SK-N-SH (cell line): ENCODE measurements around the gene IFNG. TPM values are rescaled to one million over a fixed set of nuclear protein-coding genes. Genes with fewer than 3 reads are reported as not detected.

Experiments used
- CTCF ChIA-PET: fragments of 300-600, 350-600 bp; formaldehyde crosslinking; extraction: SDS; loops from one replicate; lab custom pipeline; 2021; lab: Yijun Ruan, JAX
- POLR2A ChIA-PET: fragments of 350-600 bp; sonication (Branson Sonifier 250); formaldehyde crosslinking; extraction: SDS; loops from one replicate; lab custom pipeline; 2020; ENCODE audit warnings: antibody characterized with exemption, inconsistent platforms; lab: Yijun Ruan, JAX
- DNase-seq: peaks from one replicate; pipeline ENCODE4 v3.0.0; 2012
- H2AFZ ChIP-seq: fragments of 200-600 bp; sonication (generic); 2 replicates; pipeline ENCODE4 v1.8.1; 2016; ENCODE audit warnings: antibody characterized with exemption, mild to moderate bottlenecking, low read depth
- H3F3A ChIP-seq: fragments of 200-600 bp; sonication (generic); replicated peaks from 2 replicates; pipeline ENCODE3; 2016; ENCODE audit warnings: antibody characterized with exemption, mild to moderate bottlenecking; ENCODE audit not compliant: insufficient read depth
- H3K27ac ChIP-seq, 2 experiments: fragments of 200-500 bp in 1 of 2; fragments of 200-600 bp in 1 of 2; sonication (Bioruptor generic) in 1 of 2; sonication (generic), shearing (Covaris generic) in 1 of 2; 2 replicates each; pipeline versions ENCODE4 v1.5.1 to v1.6.1; 2014 to 2016; ENCODE audit warnings: low read depth in 2 of 2, inconsistent platforms in 1 of 2, low read length in 1 of 2, mild to moderate bottlenecking in 1 of 2, mixed read lengths in 1 of 2
- H3K27me3 ChIP-seq: fragments of 200-600 bp; sonication (generic), shearing (Covaris generic); 2 replicates; pipeline ENCODE4 v1.6.1; 2016; ENCODE audit warnings: mixed run types; ENCODE audit not compliant: insufficient read depth
- H3K36me3 ChIP-seq, 2 experiments: fragments of 200-500 bp in 1 of 2; fragments of 200-600 bp in 1 of 2; sonication (Bioruptor generic) in 1 of 2; sonication (generic) in 1 of 2; replicated peaks in 1 of 2; 2 replicates each; pipeline versions ENCODE3 to v1.5.1; 2014 to 2016; ENCODE audit warnings: low read length in 1 of 2, mild to moderate bottlenecking in 1 of 2; ENCODE audit not compliant: insufficient read depth in 2 of 2, control insufficient read depth in 1 of 2
- H3K4me1 ChIP-seq, 2 experiments: fragments of 200-500 bp in 1 of 2; fragments of 200-600 bp in 1 of 2; sonication (Bioruptor generic) in 1 of 2; sonication (generic), shearing (Covaris generic) in 1 of 2; 2 replicates each; pipeline versions ENCODE4 v1.5.1 to v1.6.1; 2014 to 2016; ENCODE audit warnings: low read depth in 1 of 2, low read length in 1 of 2, mixed run types in 1 of 2; ENCODE audit not compliant: insufficient read depth in 2 of 2, control insufficient read depth in 1 of 2
- H3K4me2 ChIP-seq: fragments of 200-600 bp; sonication (generic), shearing (Covaris generic); 2 replicates; pipeline ENCODE4 v1.6.1; 2017; ENCODE audit warnings: mixed run types
- H3K4me3 ChIP-seq, 2 experiments: fragments of 200-500 bp in 1 of 2; fragments of 200-600 bp in 1 of 2; sonication (Bioruptor generic) in 1 of 2; sonication (generic), shearing (Covaris generic) in 1 of 2; 2 replicates each; pipeline versions ENCODE4 v1.5.1 to v1.8.1; 2014 to 2016; ENCODE audit warnings: low read depth in 2 of 2, inconsistent platforms in 1 of 2, low read length in 1 of 2, mild to moderate bottlenecking in 1 of 2, mixed read lengths in 1 of 2, moderate library complexity in 1 of 2
- H3K79me2 ChIP-seq: fragments of 200-600 bp; sonication (generic); 2 replicates; pipeline ENCODE4 v1.8.1; 2017; ENCODE audit warnings: mild to moderate bottlenecking; ENCODE audit not compliant: insufficient read depth
- H3K9ac ChIP-seq: fragments of 200-600 bp; sonication (generic); 2 replicates; pipeline ENCODE4 v1.6.1; 2017; ENCODE audit warnings: mixed run types
- H3K9me2 ChIP-seq: fragments of 200-600 bp; sonication (generic); 2 replicates; pipeline ENCODE4 v1.6.1; 2017; ENCODE audit warnings: mixed run types
- H3K9me3 ChIP-seq: fragments of 200-600 bp; sonication (generic); 2 replicates; pipeline ENCODE4 v1.6.1; 2017; ENCODE audit warnings: mixed run types, mild to moderate bottlenecking, moderate library complexity
- H4K20me1 ChIP-seq: fragments of 200-600 bp; sonication (generic); 2 replicates; pipeline ENCODE4 v1.6.1; 2017; ENCODE audit warnings: mild to moderate bottlenecking, mixed run types; ENCODE audit not compliant: insufficient read depth
- ELF1 ChIP-seq: IDR thresholded peaks from 2 replicates; pipeline ENCODE4 v1.4.0; 2012
- EZH2phosphoT487 ChIP-seq: fragments of 200-600 bp; sonication (generic); IDR thresholded peaks from 2 replicates; pipeline ENCODE4 v1.6.1; 2017; ENCODE audit warnings: low read depth, mixed run types, mild to moderate bottlenecking, antibody characterized with exemption, moderate library complexity, borderline replicate concordance
- FOXJ3 ChIP-seq: sonication (generic); formaldehyde crosslinking; IDR thresholded peaks from 2 replicates; pipeline ENCODE4 v1.5.1; 2020; ENCODE audit warnings: mild to moderate bottlenecking, missing genetic modification reagents
- GABPA ChIP-seq: IDR thresholded peaks from 2 replicates; pipeline ENCODE4 v1.4.0; 2012; ENCODE audit warnings: low read depth, mild to moderate bottlenecking
- GATA2 ChIP-seq: sonication (generic); formaldehyde crosslinking; IDR thresholded peaks from 2 replicates; pipeline ENCODE4 v1.5.0; 2020; ENCODE audit warnings: mild to moderate bottlenecking, missing genetic modification reagents
- JUND ChIP-seq: IDR thresholded peaks from 2 replicates; pipeline ENCODE4 v1.4.0; 2012
- MEF2A ChIP-seq: IDR thresholded peaks from 2 replicates; pipeline ENCODE4 v1.4.0; 2012; ENCODE audit warnings: low read depth, borderline replicate concordance
- NFIC ChIP-seq: IDR thresholded peaks from 2 replicates; pipeline ENCODE4 v1.4.0; 2012; ENCODE audit warnings: borderline replicate concordance
- POLR2AphosphoS5 ChIP-seq: IDR thresholded peaks from 2 replicates; pipeline ENCODE4 v1.6.1; 2012; ENCODE audit warnings: low read depth, low read length
- RFX5 ChIP-seq: IDR thresholded peaks from 2 replicates; pipeline ENCODE4 v1.6.1; 2012; ENCODE audit warnings: mild to moderate bottlenecking, improper control_type of control experiment, low read length
- RXRA ChIP-seq: IDR thresholded peaks from 2 replicates; pipeline ENCODE4 v1.4.0; 2012; ENCODE audit warnings: low read depth, mild to moderate bottlenecking, borderline replicate concordance
- SIN3A ChIP-seq: IDR thresholded peaks from 2 replicates; pipeline ENCODE4 v1.6.1; 2012; ENCODE audit warnings: low read depth, mild to moderate bottlenecking, low read length, moderate library complexity, borderline replicate concordance
- TEAD4 ChIP-seq: IDR thresholded peaks from 2 replicates; pipeline ENCODE4 v1.4.0; 2012; ENCODE audit warnings: mild to moderate bottlenecking, borderline replicate concordance; ENCODE audit not compliant: insufficient read depth
- WGBS: methylation state at CpG from one replicate; pipeline ENCODE4 v1.1.6; 2017; ENCODE audit warnings: low lambda C conversion rate; 5-methylcytosine and 5-hydroxymethylcytosine counted together
- polyA plus RNA-seq, 3 experiments: library from polyadenylated mRNA; depleted of rRNA; stranded (reverse); fragments of >200 nt; gene quantifications; 2 replicates each; pipeline ENCODE4 v1.2.3, GENCODE V29; 2012
- TF ChIP-seq, protein P1 (sequence below): IDR thresholded peaks from 2 replicates; pipeline ENCODE4 v1.4.0; 2012; ENCODE audit warnings: low read depth, borderline replicate concordance
- TF ChIP-seq, protein P2 (sequence below): IDR thresholded peaks from 2 replicates; pipeline ENCODE4; 2012
- TF ChIP-seq, protein P3 (sequence below): fragments of 150-350 bp; IDR thresholded peaks from 2 replicates; pipeline ENCODE4 v1.6.1; 2017; ENCODE audit warnings: antibody characterized with exemption, low read length, low read depth, borderline replicate concordance
- TF ChIP-seq, protein P4 (sequence below): fragments of 200-600 bp; sonication (generic); IDR thresholded peaks from 2 replicates; pipeline ENCODE4 v1.6.1; 2017; ENCODE audit warnings: antibody characterized with exemption, mild to moderate bottlenecking, moderate library complexity

IFNG gene
- polyA plus RNA-seq, 1 of the 3 experiments (the other 2 are of a cell fraction): not detected

DNA sequence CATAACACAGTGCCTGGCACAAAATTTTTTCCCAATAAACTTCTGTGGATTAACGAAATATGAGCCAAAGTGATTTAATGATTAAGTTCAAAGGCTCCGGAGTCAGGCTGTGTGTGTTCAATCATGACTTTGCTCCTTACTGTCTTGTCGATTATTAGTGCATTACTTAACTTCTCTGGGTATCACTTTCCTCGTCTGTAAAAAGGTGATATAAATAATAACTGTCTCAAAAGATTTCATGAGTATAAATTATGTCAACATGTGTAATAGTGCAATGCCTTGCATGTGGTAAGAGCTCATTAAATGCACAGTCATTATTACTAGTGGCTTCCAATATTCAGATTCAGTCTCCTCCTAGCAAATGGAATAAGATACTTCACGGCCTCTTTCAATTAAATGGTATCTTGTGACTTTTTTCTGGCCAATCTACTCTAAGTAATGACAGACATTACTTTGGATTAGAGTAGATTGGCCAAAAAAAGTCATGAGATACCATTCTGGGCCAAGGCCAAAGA, 6.8 kb upstream of the IFNG start:
- 26% methylated on average over 5 of the region's 5 CpGs for WGBS
- CTCF ChIA-PET: interaction anchor here (1.2 kb wide), 1 partner anchor 8 kb away, joined by 5 read pairs; no protein-coding TSS in a partner anchor

DNA sequence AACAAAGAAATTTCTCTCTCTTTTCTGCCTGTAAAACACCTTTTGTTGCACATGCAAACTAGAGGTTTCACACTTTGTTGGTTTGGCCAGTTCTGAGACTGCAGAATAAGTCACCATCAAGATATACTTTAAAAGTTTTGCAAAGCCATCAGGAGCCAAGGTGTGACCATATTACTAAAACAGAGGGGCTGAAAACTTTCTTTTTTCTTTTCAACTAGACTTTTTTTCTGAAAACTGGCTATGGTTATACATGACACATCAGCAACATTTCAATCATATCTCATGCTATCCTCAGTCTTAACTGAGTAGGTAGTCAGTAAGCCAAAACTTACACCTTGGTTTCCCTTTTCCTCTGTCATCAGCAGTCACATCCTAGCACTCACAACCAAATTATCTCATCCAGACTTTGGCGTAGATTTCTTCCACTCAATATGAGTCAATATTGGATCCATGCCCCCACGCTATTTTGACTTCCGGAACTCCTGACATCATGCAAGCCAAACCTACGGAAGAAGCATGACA, 4.1 kb upstream of the IFNG start:
- Histone ChIP-seq H3K9me2 (no peaks in the 10 kb centered on the region), H3K36me3 (no peaks in the 10 kb centered on the region)

More for the DNA sequence above, 6.8 kb upstream of the IFNG start:
- no peaks in the 10 kb centered on the region for H3K9me3 ChIP-seq
- no peak for DNase-seq
- no peaks in the 10 kb centered on the region; the same call in 1 of the 2 replicates for H3K27me3 ChIP-seq
- no peaks in the 10 kb centered on the region for H3K79me2 ChIP-seq
- H3K36me3 ChIP-seq: no peaks in the 10 kb centered on the region
- H2AFZ ChIP-seq: no peak overlapping the region
- H3K9ac ChIP-seq: no peak overlapping the region
- no peaks in the 10 kb centered on the region for H3F3A ChIP-seq
- TF ChIP-seq FOXJ3 (no peak), RXRA (no peak), GATA2 (CRISPR knock-in tag) (no peak), GABPA (no peak), SIN3A (no peak), RFX5 (no peak), EZH2phosphoT487 (no peak), NFIC (no peak), MEF2A (no peak)
- TF ChIP-seq, protein P1, sequence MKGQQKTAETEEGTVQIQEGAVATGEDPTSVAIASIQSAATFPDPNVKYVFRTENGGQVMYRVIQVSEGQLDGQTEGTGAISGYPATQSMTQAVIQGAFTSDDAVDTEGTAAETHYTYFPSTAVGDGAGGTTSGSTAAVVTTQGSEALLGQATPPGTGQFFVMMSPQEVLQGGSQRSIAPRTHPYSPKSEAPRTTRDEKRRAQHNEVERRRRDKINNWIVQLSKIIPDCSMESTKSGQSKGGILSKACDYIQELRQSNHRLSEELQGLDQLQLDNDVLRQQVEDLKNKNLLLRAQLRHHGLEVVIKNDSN: no peak
- TF ChIP-seq, protein P2, sequence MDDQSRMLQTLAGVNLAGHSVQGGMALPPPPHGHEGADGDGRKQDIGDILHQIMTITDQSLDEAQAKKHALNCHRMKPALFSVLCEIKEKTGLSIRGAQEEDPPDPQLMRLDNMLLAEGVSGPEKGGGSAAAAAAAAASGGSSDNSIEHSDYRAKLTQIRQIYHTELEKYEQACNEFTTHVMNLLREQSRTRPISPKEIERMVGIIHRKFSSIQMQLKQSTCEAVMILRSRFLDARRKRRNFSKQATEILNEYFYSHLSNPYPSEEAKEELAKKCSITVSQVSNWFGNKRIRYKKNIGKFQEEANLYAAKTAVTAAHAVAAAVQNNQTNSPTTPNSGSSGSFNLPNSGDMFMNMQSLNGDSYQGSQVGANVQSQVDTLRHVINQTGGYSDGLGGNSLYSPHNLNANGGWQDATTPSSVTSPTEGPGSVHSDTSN: no peak
- H3K4me1 ChIP-seq: no peaks in the 10 kb centered on the region
- no peak overlapping the region for H3K4me3 ChIP-seq
- H4K20me1 ChIP-seq: no peaks in the 10 kb centered on the region
- H3K9me2 ChIP-seq: no peaks in the 10 kb centered on the region
- no peak overlapping the region for H3K4me2 ChIP-seq
- POLR2A ChIA-PET: no interaction called here
- no peak overlapping the region for H3K27ac ChIP-seq

More for the DNA sequence above, 4.1 kb upstream of the IFNG start:
- no peaks in the 10 kb centered on the region for H3K4me1 ChIP-seq
- DNase-seq: no peak
- no peak for TF ChIP-seq RXRA
- TF ChIP-seq POLR2AphosphoS5: no peak
- no peak for TF ChIP-seq ELF1
- no peak for TF ChIP-seq MEF2A
- no peak for TF ChIP-seq JUND
- TF ChIP-seq, protein P3, sequence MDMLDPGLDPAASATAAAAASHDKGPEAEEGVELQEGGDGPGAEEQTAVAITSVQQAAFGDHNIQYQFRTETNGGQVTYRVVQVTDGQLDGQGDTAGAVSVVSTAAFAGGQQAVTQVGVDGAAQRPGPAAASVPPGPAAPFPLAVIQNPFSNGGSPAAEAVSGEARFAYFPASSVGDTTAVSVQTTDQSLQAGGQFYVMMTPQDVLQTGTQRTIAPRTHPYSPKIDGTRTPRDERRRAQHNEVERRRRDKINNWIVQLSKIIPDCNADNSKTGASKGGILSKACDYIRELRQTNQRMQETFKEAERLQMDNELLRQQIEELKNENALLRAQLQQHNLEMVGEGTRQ: no peak
- TF ChIP-seq RFX5: no peak
- TF ChIP-seq, protein P4, sequence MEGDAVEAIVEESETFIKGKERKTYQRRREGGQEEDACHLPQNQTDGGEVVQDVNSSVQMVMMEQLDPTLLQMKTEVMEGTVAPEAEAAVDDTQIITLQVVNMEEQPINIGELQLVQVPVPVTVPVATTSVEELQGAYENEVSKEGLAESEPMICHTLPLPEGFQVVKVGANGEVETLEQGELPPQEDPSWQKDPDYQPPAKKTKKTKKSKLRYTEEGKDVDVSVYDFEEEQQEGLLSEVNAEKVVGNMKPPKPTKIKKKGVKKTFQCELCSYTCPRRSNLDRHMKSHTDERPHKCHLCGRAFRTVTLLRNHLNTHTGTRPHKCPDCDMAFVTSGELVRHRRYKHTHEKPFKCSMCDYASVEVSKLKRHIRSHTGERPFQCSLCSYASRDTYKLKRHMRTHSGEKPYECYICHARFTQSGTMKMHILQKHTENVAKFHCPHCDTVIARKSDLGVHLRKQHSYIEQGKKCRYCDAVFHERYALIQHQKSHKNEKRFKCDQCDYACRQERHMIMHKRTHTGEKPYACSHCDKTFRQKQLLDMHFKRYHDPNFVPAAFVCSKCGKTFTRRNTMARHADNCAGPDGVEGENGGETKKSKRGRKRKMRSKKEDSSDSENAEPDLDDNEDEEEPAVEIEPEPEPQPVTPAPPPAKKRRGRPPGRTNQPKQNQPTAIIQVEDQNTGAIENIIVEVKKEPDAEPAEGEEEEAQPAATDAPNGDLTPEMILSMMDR: no peak
- no peak for TF ChIP-seq TEAD4
- no peak for TF ChIP-seq NFIC
- H2AFZ ChIP-seq: no peak overlapping the region
- H3K27me3 ChIP-seq: no peaks in the 10 kb centered on the region; the same call in 1 of the 2 replicates
- ChIA-PET CTCF (no interaction called here), POLR2A (no interaction called here)
- H3K27ac ChIP-seq: no peak overlapping the region
- H3K79me2 ChIP-seq: no peaks in the 10 kb centered on the region
- no peaks in the 10 kb centered on the region for H3K9me3 ChIP-seq
- no peak overlapping the region for H3K9ac ChIP-seq
- no peaks in the 10 kb centered on the region for H4K20me1 ChIP-seq
- no peak overlapping the region for H3K4me3 ChIP-seq
- H3K4me2 ChIP-seq: no peak overlapping the region
- no peaks in the 10 kb centered on the region for H3F3A ChIP-seq
- WGBS: 52% methylated on average over 4 of the region's 4 CpGs
